Endothelial cell (in vitro differentiated cells): ENCODE data around the gene GABRB3. TPM values are rescaled to one million over a fixed set of nuclear protein-coding genes. Genes with fewer than 3 reads are reported as not detected.

Experiments used
- DNase-seq: peaks from one replicate; pipeline ENCODE4 v3.0.0; 2021; ENCODE audit warnings: low spot score
- H3K27ac Mint-ChIP-seq: one replicate; pipeline ENCODE4 v1.8.0; 2021; ENCODE audit warnings: mixed read lengths, inconsistent platforms; ENCODE audit not compliant: unreplicated experiment
- H3K27me3 Mint-ChIP-seq: one replicate; pipeline ENCODE4 v1.8.0; 2021; ENCODE audit warnings: mild to moderate bottlenecking, moderate library complexity, mixed read lengths, inconsistent platforms; ENCODE audit not compliant: unreplicated experiment
- H3K36me3 Mint-ChIP-seq: one replicate; pipeline ENCODE4 v1.8.0; 2021; ENCODE audit warnings: mild to moderate bottlenecking, low read depth, mixed read lengths, inconsistent platforms; ENCODE audit not compliant: unreplicated experiment
- H3K4me1 Mint-ChIP-seq: one replicate; pipeline ENCODE4 v1.8.0; 2021; ENCODE audit warnings: mild to moderate bottlenecking, mixed read lengths, inconsistent platforms; ENCODE audit not compliant: unreplicated experiment
- H3K4me3 Mint-ChIP-seq: one replicate; pipeline ENCODE4 v1.8.0; 2021; ENCODE audit warnings: mild to moderate bottlenecking, mixed read lengths, inconsistent platforms; ENCODE audit not compliant: unreplicated experiment
- H3K9me3 Mint-ChIP-seq: one replicate; pipeline ENCODE4 v1.8.0; 2021; ENCODE audit warnings: mixed read lengths, inconsistent platforms; ENCODE audit not compliant: unreplicated experiment
- CTCF ChIP-seq: fragments of 200-600 bp; sonication (generic); IDR thresholded peaks from one replicate; pipeline ENCODE4 v1.5.0; 2021; ENCODE audit warnings: antibody characterized with exemption; ENCODE audit not compliant: unreplicated experiment
- total RNA-seq: library from RNA; stranded (reverse); fragmentation: NEBNext Ultra II Directional; extraction: Animal tissue kit (Norgen Biotek cat#: 25700); gene quantifications from one replicate; pipeline ENCODE4 v1.2.1, GENCODE V29; 2021; ENCODE audit not compliant: unreplicated experiment

The GABRB3 gene
- total RNA-seq, 1 donor from 2014 or later, result 4.4 TPM

GRCh38 chr15:26716069-26716468 lies 56.8 kb downstream of the GABRB3 start:
- no peak for TF ChIP-seq CTCF
- Mint-ChIP-seq H3K4me1 (peaks cover 6% of the 10 kb centered on the region), H3K27ac (no peak overlapping the region)

GRCh38 chr15:26713498-26713897 lies 59.4 kb downstream of the GABRB3 start:
- Mint-ChIP-seq H3K4me1 (peaks cover 4% of the 10 kb centered on the region), H3K27ac (no peak overlapping the region), H3K9me3 (no peaks in the 10 kb centered on the region), H3K27me3 (peaks cover 10% of the 10 kb centered on the region), H3K4me3 (no peak overlapping the region), H3K36me3 (no peaks in the 10 kb centered on the region)
- DNase-seq, result no peak
- no peak for TF ChIP-seq CTCF

More at GRCh38 chr15:26716069-26716468, 56.8 kb downstream of the GABRB3 start:
- DNase-seq, result no peak
- H3K27me3 Mint-ChIP-seq, result peaks cover 14% of the 10 kb centered on the region
- no peaks in the 10 kb centered on the region for H3K36me3 Mint-ChIP-seq
- no peak overlapping the region for H3K4me3 Mint-ChIP-seq
- no peaks in the 10 kb centered on the region for H3K9me3 Mint-ChIP-seq

- TF ChIP-seq CTCF, result no peak
- Mint-ChIP-seq H3K27me3 (peaks cover 4% of the 10 kb centered on the region), H3K9me3 (no peaks in the 10 kb centered on the region), H3K4me1 (peaks cover 4% of the 10 kb centered on the region), H3K36me3 (no peaks in the 10 kb centered on the region), H3K27ac (no peak overlapping the region), H3K4me3 (no peak overlapping the region)
- no peak for DNase-seq
These were observed 60.5 kb downstream of the GABRB3 start for GRCh38 chr15:26712335-26712734.

- Mint-ChIP-seq H3K27ac (no peak overlapping the region), H3K4me3 (no peak overlapping the region), H3K9me3 (no peaks in the 10 kb centered on the region), H3K27me3 (peaks cover 2% of the 10 kb centered on the region), H3K4me1 (peaks cover 4% of the 10 kb centered on the region), H3K36me3 (no peaks in the 10 kb centered on the region)
- no peak for TF ChIP-seq CTCF
- no peak for DNase-seq
These were observed 61.4 kb downstream of the GABRB3 start for GRCh38 chr15:26711445-26711844.

- no peak for DNase-seq
- Mint-ChIP-seq H3K36me3 (no peaks in the 10 kb centered on the region), H3K27ac (no peak overlapping the region), H3K4me1 (no peaks in the 10 kb centered on the region), H3K4me3 (no peak overlapping the region), H3K27me3 (no peaks in the 10 kb centered on the region), H3K9me3 (no peaks in the 10 kb centered on the region)
- no peak for TF ChIP-seq CTCF
These were observed 70.5 kb downstream of the GABRB3 start for GRCh38 chr15:26702381-26702780.
